CD4-positive, CD25-positive, alpha-beta regulatory T cell (primary cell): ENCODE data around the gene COL17A1. TPM values are rescaled to one million over a fixed set of nuclear protein-coding genes. Genes with fewer than 3 reads are reported as not detected.

Experiments used
- ATAC-seq, 2 donors: fragments of 150-1000 bp; cut with Tn5 transposase; one replicate each; pipeline ENCODE4 v1.10.0; 2021; ENCODE audit warnings: low read depth in 2 of 2, moderate number of reproducible peaks in 2 of 2, moderate library complexity in 1 of 2
- DNase-seq, 3 donors: peaks; one replicate each; pipeline versions ENCODE4 v3.0.0 to v3.0.0-alpha.2; 2012 to 2022; ENCODE audit warnings: mixed read lengths in 1 of 3
- H3K27ac ChIP-seq: one replicate; pipeline ENCODE4 v1.7.0; 2013; ENCODE audit warnings: mild to moderate bottlenecking, low read length; ENCODE audit not compliant: insufficient read depth, poor library complexity, severe bottlenecking
- H3K27me3 ChIP-seq: one replicate; pipeline ENCODE4 v1.7.0; 2013; ENCODE audit warnings: low read length; ENCODE audit not compliant: control insufficient read depth, insufficient read depth
- H3K36me3 ChIP-seq: one replicate; pipeline ENCODE4 v1.7.0; 2013; ENCODE audit warnings: mild to moderate bottlenecking, low read length, moderate library complexity; ENCODE audit not compliant: control insufficient read depth, insufficient read depth
- H3K4me1 ChIP-seq: 2 replicates; pipeline ENCODE4 v1.7.0; 2013; ENCODE audit warnings: mild to moderate bottlenecking, low read length; ENCODE audit not compliant: insufficient read depth, control insufficient read depth, poor library complexity, severe bottlenecking
- H3K4me3 ChIP-seq: one replicate; pipeline ENCODE4 v1.7.0; 2013; ENCODE audit warnings: low read depth, mild to moderate bottlenecking, low read length, moderate library complexity
- H3K9me3 ChIP-seq, 2 experiments: 1 replicate in 1 of 2; 2 replicates in 1 of 2; pipeline ENCODE4 v1.7.0; 2013; ENCODE audit warnings: low read length in 2 of 2, mild to moderate bottlenecking in 1 of 2, moderate library complexity in 1 of 2; ENCODE audit not compliant: control insufficient read depth in 2 of 2
- H3K27ac Mint-ChIP-seq, 3 donors: one replicate each; pipeline ENCODE4 v1.8.0; 2020 to 2022; ENCODE audit warnings: mild to moderate bottlenecking in 3 of 3, mixed read lengths in 3 of 3, moderate library complexity in 2 of 3
- H3K27me3 Mint-ChIP-seq: one replicate; pipeline ENCODE4 v1.8.0; 2022; ENCODE audit warnings: mild to moderate bottlenecking, mixed read lengths
- H3K36me3 Mint-ChIP-seq: one replicate; pipeline ENCODE4 v1.8.0; 2020; ENCODE audit warnings: mixed read lengths
- H3K4me1 Mint-ChIP-seq, 4 donors: one replicate each; pipeline ENCODE4 v1.8.0; 2020 to 2022; ENCODE audit warnings: mixed read lengths in 4 of 4, mild to moderate bottlenecking in 1 of 4
- H3K4me3 Mint-ChIP-seq, 4 donors: one replicate each; pipeline ENCODE4 v1.8.0; 2020 to 2022; ENCODE audit warnings: mild to moderate bottlenecking in 4 of 4, mixed read lengths in 4 of 4, moderate library complexity in 3 of 4
- H3K9me3 Mint-ChIP-seq, 7 donors: one replicate each; pipeline ENCODE4 v1.8.0; 2020 to 2022; ENCODE audit warnings: mixed read lengths in 7 of 7, mild to moderate bottlenecking in 3 of 7, moderate library complexity in 2 of 7
- polyA plus RNA-seq, 4 donors: library from polyadenylated mRNA; unstranded; fragments of 300-500 nt; fragmentation: Illumina TruSeq; gene quantifications; one replicate each; pipeline ENCODE4 v1.2.3, GENCODE V29; 2021
- total RNA-seq: library from RNA; stranded (reverse); gene quantifications from one replicate; pipeline ENCODE4 v1.2.3, GENCODE V29; 2022

Gene COL17A1
- total and polyA plus RNA-seq, 5 donors from 2014 or later: 0.24 TPM; not detected in 4

- Mint-ChIP-seq H3K4me3 (no peak overlapping the region), H3K9me3 (peaks cover 0 to 2% (median 0%) of the 10 kb centered on the region in 7 donors), H3K36me3 (no peaks in the 10 kb centered on the region), H3K27me3 (peaks cover 18% of the 10 kb centered on the region), H3K4me1 (no peaks in the 10 kb centered on the region), H3K27ac (peak overlapping the region in 1 of 3 donors; percentile 5)
- Histone ChIP-seq H3K4me3 (no peak overlapping the region), H3K27ac (no peak overlapping the region), H3K36me3 (no peaks in the 10 kb centered on the region), H3K27me3 (no peaks in the 10 kb centered on the region), H3K9me3 (no peaks in the 10 kb centered on the region), H3K4me1 (no peaks in the 10 kb centered on the region)
- no peak for ATAC-seq
- no peak for DNase-seq
Observed at GRCh38 chr10:104061196-104061595, 24.5 kb downstream of the COL17A1 start.

- H3K27me3 ChIP-seq: no peaks in the 10 kb centered on the region
Observed at GRCh38 chr10:104059364-104059763, 26.3 kb downstream of the COL17A1 start.

GRCh38 chr10:104057717-104058116 lies 28.0 kb downstream of the COL17A1 start:
- no peak overlapping the region for H3K4me3 ChIP-seq
- no peak overlapping the region for H3K27ac Mint-ChIP-seq

More at GRCh38 chr10:104059364-104059763, 26.3 kb downstream of the COL17A1 start:
- Mint-ChIP-seq H3K27ac (no peak overlapping the region), H3K36me3 (no peaks in the 10 kb centered on the region), H3K27me3 (peaks cover 10% of the 10 kb centered on the region), H3K9me3 (peaks cover 0 to 2% (median 0%) of the 10 kb centered on the region in 7 donors), H3K4me3 (no peak overlapping the region), H3K4me1 (no peaks in the 10 kb centered on the region)
- Histone ChIP-seq H3K4me1 (no peaks in the 10 kb centered on the region), H3K27ac (no peak overlapping the region), H3K9me3 (no peaks in the 10 kb centered on the region), H3K36me3 (no peaks in the 10 kb centered on the region), H3K4me3 (no peak overlapping the region)
- no peak for ATAC-seq
- no peak for DNase-seq

GRCh38 chr10:104056619-104057273 lies 28.9 kb downstream of the COL17A1 start:
- H3K4me1 Mint-ChIP-seq: no peaks in the 10 kb centered on the region
- H3K27me3 Mint-ChIP-seq: no peaks in the 10 kb centered on the region
- Histone ChIP-seq H3K9me3 (no peaks in the 10 kb centered on the region), H3K4me3 (no peak overlapping the region), H3K27me3 (no peaks in the 10 kb centered on the region), H3K27ac (no peak overlapping the region), H3K4me1 (no peaks in the 10 kb centered on the region), H3K36me3 (no peaks in the 10 kb centered on the region)
- ATAC-seq (no peak), DNase-seq (no peak)
- H3K9me3 Mint-ChIP-seq: no peaks in the 10 kb centered on the region
- H3K4me3 Mint-ChIP-seq: no peak overlapping the region
- H3K36me3 Mint-ChIP-seq: no peaks in the 10 kb centered on the region
- H3K27ac Mint-ChIP-seq: no peak overlapping the region

More at GRCh38 chr10:104057717-104058116, 28.0 kb downstream of the COL17A1 start:
- Histone ChIP-seq H3K27me3 (no peaks in the 10 kb centered on the region), H3K27ac (no peak overlapping the region), H3K4me1 (no peaks in the 10 kb centered on the region), H3K36me3 (no peaks in the 10 kb centered on the region), H3K9me3 (no peaks in the 10 kb centered on the region)
- no peaks in the 10 kb centered on the region for H3K36me3 Mint-ChIP-seq
- H3K27me3 Mint-ChIP-seq: no peaks in the 10 kb centered on the region
- H3K9me3 Mint-ChIP-seq: no peaks in the 10 kb centered on the region
- ATAC-seq (no peak), DNase-seq (no peak)
- no peak overlapping the region for H3K4me3 Mint-ChIP-seq
- H3K4me1 Mint-ChIP-seq: no peaks in the 10 kb centered on the region

GRCh38 chr10:104054430-104054829 lies 31.2 kb downstream of the COL17A1 start:
- H3K4me1 ChIP-seq: no peaks in the 10 kb centered on the region
- no peak overlapping the region for H3K27ac ChIP-seq
- H3K4me3 ChIP-seq: no peak overlapping the region
- no peaks in the 10 kb centered on the region for H3K9me3 Mint-ChIP-seq
- no peaks in the 10 kb centered on the region for H3K9me3 ChIP-seq
- H3K27me3 Mint-ChIP-seq: no peaks in the 10 kb centered on the region
- no peaks in the 10 kb centered on the region for H3K27me3 ChIP-seq
- no peaks in the 10 kb centered on the region for H3K36me3 ChIP-seq
- H3K4me3 Mint-ChIP-seq: no peak overlapping the region
- H3K27ac Mint-ChIP-seq: no peak overlapping the region
- no peaks in the 10 kb centered on the region for H3K4me1 Mint-ChIP-seq
- no peak for ATAC-seq
- no peaks in the 10 kb centered on the region for H3K36me3 Mint-ChIP-seq
- no peak for DNase-seq

- H3K9me3 ChIP-seq: no peaks in the 10 kb centered on the region
- H3K4me1 ChIP-seq: no peaks in the 10 kb centered on the region
- DNase-seq (no peak), ATAC-seq (no peak)
- H3K36me3 ChIP-seq: no peaks in the 10 kb centered on the region
- peaks cover 4% of the 10 kb centered on the region for H3K27me3 Mint-ChIP-seq
- H3K27me3 ChIP-seq: no peaks in the 10 kb centered on the region
- no peaks in the 10 kb centered on the region for H3K36me3 Mint-ChIP-seq
- H3K4me1 Mint-ChIP-seq: no peaks in the 10 kb centered on the region
- no peak overlapping the region for H3K4me3 ChIP-seq
- H3K27ac Mint-ChIP-seq: no peak overlapping the region
- no peak overlapping the region for H3K27ac ChIP-seq
- H3K9me3 Mint-ChIP-seq: no peaks in the 10 kb centered on the region
- no peak overlapping the region for H3K4me3 Mint-ChIP-seq
Observed at GRCh38 chr10:104053201-104053600, 32.5 kb downstream of the COL17A1 start.

GRCh38 chr10:104052431-104052830 lies 33.2 kb downstream of the COL17A1 start:
- Mint-ChIP-seq H3K27me3 (peaks cover 6% of the 10 kb centered on the region), H3K4me1 (no peaks in the 10 kb centered on the region), H3K9me3 (no peaks in the 10 kb centered on the region), H3K27ac (peak overlapping the region in 1 of 3 donors; percentile 23), H3K36me3 (no peaks in the 10 kb centered on the region), H3K4me3 (no peak overlapping the region)
- no peak overlapping the region for H3K4me3 ChIP-seq
- no peak overlapping the region for H3K27ac ChIP-seq
- ATAC-seq (no peak), DNase-seq (no peak)
- H3K36me3 ChIP-seq: no peaks in the 10 kb centered on the region
- no peaks in the 10 kb centered on the region for H3K9me3 ChIP-seq
- no peaks in the 10 kb centered on the region for H3K4me1 ChIP-seq
- H3K27me3 ChIP-seq: no peaks in the 10 kb centered on the region

- H3K4me1 Mint-ChIP-seq: no peaks in the 10 kb centered on the region
- Histone ChIP-seq H3K27me3 (no peaks in the 10 kb centered on the region), H3K9me3 (no peaks in the 10 kb centered on the region), H3K27ac (no peak overlapping the region), H3K4me3 (no peak overlapping the region), H3K36me3 (no peaks in the 10 kb centered on the region), H3K4me1 (no peaks in the 10 kb centered on the region)
- peaks cover 6% of the 10 kb centered on the region for H3K27me3 Mint-ChIP-seq
- H3K36me3 Mint-ChIP-seq: no peaks in the 10 kb centered on the region
- DNase-seq (no peak), ATAC-seq (no peak)
- H3K4me3 Mint-ChIP-seq: no peak overlapping the region
- no peaks in the 10 kb centered on the region for H3K9me3 Mint-ChIP-seq
- no peak overlapping the region for H3K27ac Mint-ChIP-seq
Observed at GRCh38 chr10:104049504-104050250, 36.0 kb downstream of the COL17A1 start.
